HepG2 (cell line): ENCODE measurements around the gene AJUBA. TPM values are rescaled to one million over a fixed set of nuclear protein-coding genes. Genes with fewer than 3 reads are reported as not detected.

ENCODE experiments used
- ERF ChIP-seq: IDR thresholded peaks from 2 replicates; pipeline ENCODE4 v1.6.1; 2018; ENCODE audit warnings: missing biosample characterization, missing genetic modification reagents
- GABPB1 ChIP-seq: IDR thresholded peaks from 2 replicates; pipeline ENCODE4 v1.6.1; 2016; ENCODE audit warnings: mild to moderate bottlenecking, missing genetic modification reagents, moderate library complexity, missing compliant biosample characterization
- SMC3 ChIP-seq: IDR thresholded peaks from 2 replicates; pipeline ENCODE4 v1.6.1; 2011; ENCODE audit warnings: low read length, improper control_type of control experiment
- TEAD2 ChIP-seq: sonication (generic); formaldehyde crosslinking; IDR thresholded peaks from 2 replicates; pipeline ENCODE4 v1.9.0; 2021; ENCODE audit warnings: missing genetic modification reagents
- ZMAT3 ChIP-seq: sonication (generic); formaldehyde crosslinking; conservative IDR thresholded peaks from 2 replicates; pipeline ENCODE4 v1.7.0; 2021; ENCODE audit warnings: missing genetic modification reagents
- ZNF337 ChIP-seq: sonication (generic); formaldehyde crosslinking; IDR thresholded peaks from 2 replicates; pipeline ENCODE4 v1.5.1; 2020; ENCODE audit warnings: missing genetic modification reagents, low read depth, mild to moderate bottlenecking, borderline replicate concordance
- ZNF407 ChIP-seq: sonication (generic); formaldehyde crosslinking; IDR thresholded peaks from one replicate; pipeline ENCODE4 v1.5.1; 2020; ENCODE audit warnings: mild to moderate bottlenecking, missing genetic modification reagents; ENCODE audit errors: not compliant biosample characterization
- ZNF510 ChIP-seq: sonication (generic); formaldehyde crosslinking; IDR thresholded peaks from 2 replicates; pipeline ENCODE4 v1.4.0; 2020; ENCODE audit warnings: low read depth, mild to moderate bottlenecking, missing genetic modification reagents
- ZSCAN5A ChIP-seq: sonication (generic); formaldehyde crosslinking; IDR thresholded peaks from 2 replicates; pipeline ENCODE4 v1.8.0; 2022; ENCODE audit warnings: mild to moderate bottlenecking, missing genetic modification reagents, borderline replicate concordance
- polyA plus RNA-seq, 8 experiments: library from polyadenylated mRNA; depleted of rRNA in 3 of 8; stranded (reverse) in 7 of 8; unstranded in 1 of 8; fragments of >200 nt; fragmentation: Illumina TruSeq in 4 of 8; extraction: Trizol in 4 of 8; gene quantifications; 2 replicates each; pipeline versions ENCODE4 v1.2.1 to v1.2.3, GENCODE V29; 2011 to 2016; ENCODE audit warnings: low read depth in 4 of 8, missing spikeins in 1 of 8, mixed read lengths in 1 of 8; ENCODE audit not compliant: insufficient read depth in 1 of 8
- total RNA-seq, 5 experiments: library from RNA; depleted of rRNA; stranded (reverse); fragments of >200 nt; fragmentation: Illumina TruSeq; extraction: Trizol; gene quantifications; 2 replicates each; pipeline ENCODE4 v1.2.3, GENCODE V29; 2016; ENCODE audit warnings: low read depth in 1 of 5
- TF ChIP-seq, protein P1 (sequence below): sonication (generic); formaldehyde crosslinking; IDR thresholded peaks from 2 replicates; pipeline ENCODE4 v1.4.0; 2020; ENCODE audit warnings: mild to moderate bottlenecking, missing genetic modification reagents, borderline replicate concordance
- TF ChIP-seq, protein P2 (sequence below): sonication (generic); formaldehyde crosslinking; IDR thresholded peaks from 2 replicates; pipeline ENCODE4 v1.4.0; 2020; ENCODE audit warnings: mild to moderate bottlenecking, missing genetic modification reagents

AJUBA gene
- total and polyA plus RNA-seq, 2 of the 13 experiments (the other 11 are each of a cell fraction or from before 2014, with no cell fraction given): 157 to 241 TPM

GRCh38 chr14:23006544-23007419 lies 24.4 kb upstream of the AJUBA start (continued):
- TF ChIP-seq, protein P1, sequence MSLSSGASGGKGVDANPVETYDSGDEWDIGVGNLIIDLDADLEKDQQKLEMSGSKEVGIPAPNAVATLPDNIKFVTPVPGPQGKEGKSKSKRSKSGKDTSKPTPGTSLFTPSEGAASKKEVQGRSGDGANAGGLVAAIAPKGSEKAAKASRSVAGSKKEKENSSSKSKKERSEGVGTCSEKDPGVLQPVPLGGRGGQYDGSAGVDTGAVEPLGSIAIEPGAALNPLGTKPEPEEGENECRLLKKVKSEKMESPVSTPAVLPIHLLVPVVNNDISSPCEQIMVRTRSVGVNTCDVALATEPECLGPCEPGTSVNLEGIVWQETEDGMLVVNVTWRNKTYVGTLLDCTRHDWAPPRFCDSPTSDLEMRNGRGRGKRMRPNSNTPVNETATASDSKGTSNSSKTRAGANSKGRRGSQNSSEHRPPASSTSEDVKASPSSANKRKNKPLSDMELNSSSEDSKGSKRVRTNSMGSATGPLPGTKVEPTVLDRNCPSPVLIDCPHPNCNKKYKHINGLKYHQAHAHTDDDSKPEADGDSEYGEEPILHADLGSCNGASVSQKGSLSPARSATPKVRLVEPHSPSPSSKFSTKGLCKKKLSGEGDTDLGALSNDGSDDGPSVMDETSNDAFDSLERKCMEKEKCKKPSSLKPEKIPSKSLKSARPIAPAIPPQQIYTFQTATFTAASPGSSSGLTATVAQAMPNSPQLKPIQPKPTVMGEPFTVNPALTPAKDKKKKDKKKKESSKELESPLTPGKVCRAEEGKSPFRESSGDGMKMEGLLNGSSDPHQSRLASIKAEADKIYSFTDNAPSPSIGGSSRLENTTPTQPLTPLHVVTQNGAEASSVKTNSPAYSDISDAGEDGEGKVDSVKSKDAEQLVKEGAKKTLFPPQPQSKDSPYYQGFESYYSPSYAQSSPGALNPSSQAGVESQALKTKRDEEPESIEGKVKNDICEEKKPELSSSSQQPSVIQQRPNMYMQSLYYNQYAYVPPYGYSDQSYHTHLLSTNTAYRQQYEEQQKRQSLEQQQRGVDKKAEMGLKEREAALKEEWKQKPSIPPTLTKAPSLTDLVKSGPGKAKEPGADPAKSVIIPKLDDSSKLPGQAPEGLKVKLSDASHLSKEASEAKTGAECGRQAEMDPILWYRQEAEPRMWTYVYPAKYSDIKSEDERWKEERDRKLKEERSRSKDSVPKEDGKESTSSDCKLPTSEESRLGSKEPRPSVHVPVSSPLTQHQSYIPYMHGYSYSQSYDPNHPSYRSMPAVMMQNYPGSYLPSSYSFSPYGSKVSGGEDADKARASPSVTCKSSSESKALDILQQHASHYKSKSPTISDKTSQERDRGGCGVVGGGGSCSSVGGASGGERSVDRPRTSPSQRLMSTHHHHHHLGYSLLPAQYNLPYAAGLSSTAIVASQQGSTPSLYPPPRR: peak; percentile 76; the same call in 1 of the 2 replicates
- TF ChIP-seq TEAD2 (CRISPR knock-in tag): peak; percentile 91; the same call in 1 of the 2 replicates
- TF ChIP-seq ZNF510 (CRISPR knock-in tag): peak; percentile 99
- peak; percentile 93 for TF ChIP-seq GABPB1
- peak; percentile 100 for TF ChIP-seq ZSCAN5A
- TF ChIP-seq ZNF407 (CRISPR knock-in tag): peak; percentile 100
- TF ChIP-seq, protein P2, sequence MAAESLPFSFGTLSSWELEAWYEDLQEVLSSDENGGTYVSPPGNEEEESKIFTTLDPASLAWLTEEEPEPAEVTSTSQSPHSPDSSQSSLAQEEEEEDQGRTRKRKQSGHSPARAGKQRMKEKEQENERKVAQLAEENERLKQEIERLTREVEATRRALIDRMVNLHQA: peak; percentile 95; the same call in 1 of the 2 replicates
- TF ChIP-seq SMC3: no peak
- TF ChIP-seq ZNF337 (CRISPR knock-in tag): peak; percentile 96; the same call in 1 of the 2 replicates
- peak; percentile 99 for TF ChIP-seq ERF (CRISPR knock-in tag)
- TF ChIP-seq ZMAT3 (CRISPR knock-in tag): peak; percentile 99
